ENCODE measurements around the gene SLC25A18. TPM values are rescaled to one million over a fixed set of nuclear protein-coding genes. Genes with fewer than 3 reads are reported as not detected.

The SLC25A18 gene
- total RNA-seq, 1 experiment from 2014 or later: 0.35 TPM

- Mint-ChIP-seq H3K27me3 (ENCODE audit: insufficient read depth, unreplicated experiment) (no peaks in the 10 kb centered on the region), H3K9me3 (ENCODE audit: unreplicated experiment) (no peaks in the 10 kb centered on the region), H3K4me3 (ENCODE audit: unreplicated experiment) (peak overlapping the region; percentile 89), H3K36me3 (ENCODE audit: insufficient read depth, unreplicated experiment) (peaks cover 37% of the 10 kb centered on the region), H3K4me1 (ENCODE audit: insufficient read depth, unreplicated experiment) (peaks cover 19% of the 10 kb centered on the region), H3K27ac (ENCODE audit: low read depth, unreplicated experiment) (peak overlapping the region; percentile 100)
- no peak for DNase-seq (ENCODE audit: unreplicated experiment)
- intact Hi-C loops (cut with micrococcal nuclease): loop anchor here (1.0 to 2.0 kb wide), 2 partner anchors 61 to 80 kb away; no protein-coding TSS in a partner anchor
- no TSS peak for BruUV-seq (replicated peaks)
- POLR2A ChIA-PET: interaction anchor here (0.7 to 4.4 kb wide), 6 partner anchors 9 to 79 kb away, joined by 3 to 70 read pairs (median 10); partner anchors contain the start of gene ATP6V1E1
- CTCF ChIA-PET: interaction anchor here (2.1 kb wide), 1 partner anchor 79 kb away, joined by 12 read pairs; no protein-coding TSS in a partner anchor
- TF ChIP-seq, protein P1, sequence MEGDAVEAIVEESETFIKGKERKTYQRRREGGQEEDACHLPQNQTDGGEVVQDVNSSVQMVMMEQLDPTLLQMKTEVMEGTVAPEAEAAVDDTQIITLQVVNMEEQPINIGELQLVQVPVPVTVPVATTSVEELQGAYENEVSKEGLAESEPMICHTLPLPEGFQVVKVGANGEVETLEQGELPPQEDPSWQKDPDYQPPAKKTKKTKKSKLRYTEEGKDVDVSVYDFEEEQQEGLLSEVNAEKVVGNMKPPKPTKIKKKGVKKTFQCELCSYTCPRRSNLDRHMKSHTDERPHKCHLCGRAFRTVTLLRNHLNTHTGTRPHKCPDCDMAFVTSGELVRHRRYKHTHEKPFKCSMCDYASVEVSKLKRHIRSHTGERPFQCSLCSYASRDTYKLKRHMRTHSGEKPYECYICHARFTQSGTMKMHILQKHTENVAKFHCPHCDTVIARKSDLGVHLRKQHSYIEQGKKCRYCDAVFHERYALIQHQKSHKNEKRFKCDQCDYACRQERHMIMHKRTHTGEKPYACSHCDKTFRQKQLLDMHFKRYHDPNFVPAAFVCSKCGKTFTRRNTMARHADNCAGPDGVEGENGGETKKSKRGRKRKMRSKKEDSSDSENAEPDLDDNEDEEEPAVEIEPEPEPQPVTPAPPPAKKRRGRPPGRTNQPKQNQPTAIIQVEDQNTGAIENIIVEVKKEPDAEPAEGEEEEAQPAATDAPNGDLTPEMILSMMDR (IDR thresholded peaks at IDR 0.05; ENCODE audit: unreplicated experiment): no peak
Measured at GRCh38 chr22:17638182-17638431, 74.8 kb downstream of the SLC25A18 start.

- H3K4me3 Mint-ChIP-seq (ENCODE audit: unreplicated experiment): peak within 1 kb of the TSS; percentile 89
Measured at GRCh38 chr22:17638432-17639246, 75.3 kb downstream of the SLC25A18 start, which contains the start of gene BCL2L13. Gene BCL2L13, plus strand, starts transcription at chr22:17638757. Its CDS starts 16,955 bp downstream, at chr22:17655712.

DNA sequence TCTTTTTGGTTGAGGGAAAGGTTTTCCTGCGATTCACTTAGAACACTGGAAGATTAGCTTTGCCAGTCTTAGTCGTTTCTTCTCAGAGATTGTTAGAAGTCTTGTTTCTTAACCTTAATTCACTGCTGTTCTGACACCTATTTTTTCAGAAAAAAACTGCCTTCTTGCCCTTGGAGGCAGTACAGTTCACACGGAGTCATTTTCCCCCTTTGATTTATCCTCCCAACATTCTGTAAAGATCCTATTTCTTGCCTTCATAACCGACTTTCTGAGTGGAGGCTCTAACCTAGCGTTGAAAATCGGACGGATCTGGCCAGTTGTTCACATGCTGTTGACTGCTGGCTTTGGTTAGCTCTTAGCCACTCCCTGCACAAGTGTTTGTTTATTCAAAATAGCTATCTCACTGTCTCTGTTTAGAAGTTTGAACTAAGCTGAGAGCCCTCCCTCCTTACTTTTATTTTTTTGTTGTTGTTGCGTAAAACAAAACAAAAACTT is 76.0 kb downstream of the SLC25A18 start:
- BruUV-seq (replicated peaks): TSS peak; percentile 85
- Mint-ChIP-seq H3K36me3 (ENCODE audit: insufficient read depth, unreplicated experiment) (peaks cover 31% of the 10 kb centered on the region), H3K9me3 (ENCODE audit: unreplicated experiment) (no peaks in the 10 kb centered on the region), H3K4me3 (ENCODE audit: unreplicated experiment) (peak overlapping the region; percentile 89), H3K27ac (ENCODE audit: low read depth, unreplicated experiment) (peak overlapping the region; percentile 100), H3K27me3 (ENCODE audit: insufficient read depth, unreplicated experiment) (no peaks in the 10 kb centered on the region), H3K4me1 (ENCODE audit: insufficient read depth, unreplicated experiment) (peaks cover 8% of the 10 kb centered on the region)
- intact Hi-C loops (cut with micrococcal nuclease): loop anchor here (2.0 kb wide), 1 partner anchor 62 kb away; no protein-coding TSS in a partner anchor
- ChIA-PET POLR2A (interaction anchor here (0.6 to 4.4 kb wide), 33 partner anchors 9 to 481 kb away, joined by 3 to 70 read pairs (median 4); partner anchors contain the start of genes ATP6V1E1, BID and PEX26), CTCF (interaction anchor here (0.6 to 2.7 kb wide), 9 partner anchors 8 to 467 kb away, joined by 3 to 12 read pairs (median 3); no protein-coding TSS in a partner anchor)
- peak; percentile 43 for DNase-seq (ENCODE audit: unreplicated experiment)
- TF ChIP-seq, protein P1 (IDR thresholded peaks at IDR 0.05; ENCODE audit: unreplicated experiment): no peak

More at GRCh38 chr22:17638432-17639246, 75.3 kb downstream of the SLC25A18 start, which contains the start of gene BCL2L13:
- intact Hi-C loops (cut with micrococcal nuclease): loop anchor here (1.0 to 2.0 kb wide), 2 partner anchors 62 to 80 kb away; no protein-coding TSS in a partner anchor
- peaks cover 14% of the 10 kb centered on the region for H3K4me1 Mint-ChIP-seq (ENCODE audit: insufficient read depth, unreplicated experiment)
- H3K36me3 Mint-ChIP-seq (ENCODE audit: insufficient read depth, unreplicated experiment): peaks cover 37% of the 10 kb centered on the region
- POLR2A ChIA-PET: interaction anchor here (0.6 to 4.4 kb wide), 32 partner anchors 10 to 480 kb away, joined by 3 to 70 read pairs (median 4); partner anchors contain the start of genes ATP6V1E1, BID and PEX26
- TSS peak; percentile 68 for BruUV-seq (replicated peaks)
- no peaks in the 10 kb centered on the region for H3K27me3 Mint-ChIP-seq (ENCODE audit: insufficient read depth, unreplicated experiment)
- peak within 1 kb of the TSS; percentile 100 for H3K27ac Mint-ChIP-seq (ENCODE audit: low read depth, unreplicated experiment)
- CTCF ChIA-PET: interaction anchor here (0.6 to 2.7 kb wide), 8 partner anchors 9 to 467 kb away, joined by 3 to 12 read pairs (median 3); no protein-coding TSS in a partner anchor
- TF ChIP-seq, protein P1 (IDR thresholded peaks at IDR 0.05; ENCODE audit: unreplicated experiment): no peak
- DNase-seq (ENCODE audit: unreplicated experiment): peak; percentile 90
- no peaks in the 10 kb centered on the region for H3K9me3 Mint-ChIP-seq (ENCODE audit: unreplicated experiment)

Other genes with a start within 250 kb of the SLC25A18 start
- not detected in 2 replicates for gene CECR2, start 194.0 kb upstream of the SLC25A18 start, total RNA-seq (2022)
- 86.4 and 114 TPM in 2 replicates for gene ATP6V1E1, start 65.3 kb downstream of the SLC25A18 start, total RNA-seq (2022)
- gene BCL2L13, start 75.3 kb downstream of the SLC25A18 start, total RNA-seq (2022): 53.6 and 75.1 TPM in 2 replicates
- gene BID, start 211.0 kb downstream of the SLC25A18 start, total RNA-seq (2022): 21.5 and 25.0 TPM in 2 replicates